Epithelial cell of proximal tubule (primary cell): ENCODE data around the gene TMEM176B. TPM values are rescaled to one million over a fixed set of nuclear protein-coding genes. Genes with fewer than 3 reads are reported as not detected.

ENCODE experiments used
- total RNA-seq: library from RNA; depleted of rRNA; stranded (reverse); fragments of >200 nt; gene quantifications from 2 replicates; pipeline ENCODE4 v1.2.3, GENCODE V29; 2015

The TMEM176B gene
- total RNA-seq, 1 donor from 2014 or later, result 1.7 TPM

Other genes starting within 250 kb of the TMEM176B start
- not detected in 2 replicates for gene GIMAP4, start 233.0 kb downstream of the TMEM176B start, total RNA-seq
- gene GIMAP6, start 168.0 kb downstream of the TMEM176B start, total RNA-seq, result not detected in 2 replicates
- gene GIMAP2, start 114.7 kb downstream of the TMEM176B start, total RNA-seq, result 0.07 TPM in 1 of 2 replicates, not detected in the other
- gene GIMAP1, start 83.8 kb downstream of the TMEM176B start, total RNA-seq, result not detected in 2 replicates
- gene GIMAP5, start 62.9 kb downstream of the TMEM176B start, total RNA-seq, result not detected in 2 replicates
- gene TMEM176A, start 405 bp upstream of the TMEM176B start, total RNA-seq, result 12.4 TPM in 1 of 2 replicates, not detected in the other
- 2.8 TPM in 1 of 2 replicates, not detected in the other for gene AOC1, start 52.2 kb upstream of the TMEM176B start, total RNA-seq
- gene KCNH2, start 178.0 kb upstream of the TMEM176B start, total RNA-seq, result 1.9 TPM in 2 replicates
- 1.2 and 1.9 TPM in 2 replicates for gene NOS3, start 190.7 kb upstream of the TMEM176B start, total RNA-seq
- gene ATG9B, start 224.1 kb upstream of the TMEM176B start, total RNA-seq, result 0.07 and 1.1 TPM in 2 replicates
- 31.8 and 36.7 TPM in 2 replicates for gene ABCB8, start 228.1 kb upstream of the TMEM176B start, total RNA-seq
- 2.5 TPM in 1 of 2 replicates, not detected in the other for gene ASIC3, start 248.2 kb upstream of the TMEM176B start, total RNA-seq